GM21367 (cell line): ENCODE data around the gene PYCR2.

Source experiments
- ATAC-seq: cut with Tn5 transposase; IDR thresholded peaks from one replicate; pipeline ENCODE4 v1.9.1; 2021; ENCODE audit not compliant: unreplicated experiment

The PYCR2 gene

DNA sequence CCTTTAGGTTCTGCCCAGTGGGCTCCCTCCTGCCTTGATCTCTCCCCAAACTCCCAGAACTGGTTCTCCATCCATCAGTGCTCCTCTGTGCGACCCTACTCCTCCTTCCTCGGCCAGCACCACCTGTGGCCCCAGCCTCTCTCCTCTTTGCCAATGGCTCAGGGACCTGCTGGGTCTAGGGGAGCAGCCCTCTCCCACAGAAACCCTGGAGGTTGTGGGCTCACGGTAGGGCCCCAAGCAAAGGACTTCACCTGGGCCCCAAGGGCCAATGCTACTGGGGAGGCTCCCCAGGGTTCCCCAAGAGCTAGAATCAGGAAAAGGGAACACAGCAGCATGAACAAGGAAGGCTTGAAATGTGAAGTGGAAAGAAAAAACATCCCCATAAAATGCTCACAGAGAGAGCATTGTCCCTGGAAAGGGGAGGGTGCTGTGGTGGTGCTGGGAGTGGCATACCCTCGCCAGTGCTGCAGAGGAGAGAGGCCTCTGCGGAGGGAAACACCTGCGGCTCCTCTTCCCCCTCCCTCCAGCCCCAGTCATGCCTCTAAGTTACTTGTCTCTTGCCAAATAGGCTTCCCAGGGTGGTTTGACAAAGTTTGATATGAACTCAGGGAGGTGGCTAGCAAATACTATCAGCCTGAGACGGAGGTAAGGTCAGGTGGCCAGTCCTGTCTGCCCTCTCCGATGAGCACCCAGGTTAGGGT lies 44.4 kb downstream of the PYCR2 start:
- no peak for ATAC-seq

DNA sequence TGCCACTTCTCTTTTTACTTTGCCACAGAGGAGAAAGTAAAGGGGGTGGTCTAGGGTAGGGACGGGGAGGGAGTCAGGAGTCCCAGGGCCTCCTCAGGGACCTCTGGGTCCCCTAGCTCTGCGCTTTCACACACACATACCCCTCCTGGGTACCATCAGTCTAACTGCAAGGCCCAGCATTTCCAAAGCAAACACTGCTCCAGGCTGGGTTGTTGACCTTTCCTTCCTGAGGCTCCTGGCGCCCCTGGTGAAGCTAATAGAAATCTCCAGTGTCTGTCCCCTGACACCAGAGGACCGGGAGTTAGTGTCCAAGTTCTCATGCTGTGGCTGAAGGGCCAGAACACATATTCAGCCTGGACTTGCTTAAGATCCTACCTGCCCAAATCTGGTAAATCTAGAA lies 45.8 kb downstream of the PYCR2 start:
- ATAC-seq = no peak

DNA sequence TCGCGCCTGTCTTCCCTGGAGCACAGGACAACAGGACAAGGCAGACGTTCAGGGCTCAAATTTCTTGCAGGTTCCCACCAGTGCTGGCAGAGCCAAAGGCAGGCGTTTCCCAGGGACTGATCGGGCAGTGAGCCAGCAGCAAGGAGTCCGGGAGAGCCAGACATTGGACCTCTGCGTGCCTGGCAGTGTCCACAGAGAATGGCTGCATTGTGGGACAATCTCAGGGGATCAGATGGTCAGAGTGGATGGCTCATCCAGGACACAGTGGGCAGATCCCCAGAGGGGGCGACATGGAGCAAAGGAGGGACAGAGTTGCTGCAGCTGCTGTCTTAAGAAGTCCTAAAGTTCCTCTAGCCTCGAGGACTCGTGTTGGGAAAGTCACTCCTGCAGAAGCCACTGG lies 46.5 kb downstream of the PYCR2 start:
- no peak for ATAC-seq

DNA sequence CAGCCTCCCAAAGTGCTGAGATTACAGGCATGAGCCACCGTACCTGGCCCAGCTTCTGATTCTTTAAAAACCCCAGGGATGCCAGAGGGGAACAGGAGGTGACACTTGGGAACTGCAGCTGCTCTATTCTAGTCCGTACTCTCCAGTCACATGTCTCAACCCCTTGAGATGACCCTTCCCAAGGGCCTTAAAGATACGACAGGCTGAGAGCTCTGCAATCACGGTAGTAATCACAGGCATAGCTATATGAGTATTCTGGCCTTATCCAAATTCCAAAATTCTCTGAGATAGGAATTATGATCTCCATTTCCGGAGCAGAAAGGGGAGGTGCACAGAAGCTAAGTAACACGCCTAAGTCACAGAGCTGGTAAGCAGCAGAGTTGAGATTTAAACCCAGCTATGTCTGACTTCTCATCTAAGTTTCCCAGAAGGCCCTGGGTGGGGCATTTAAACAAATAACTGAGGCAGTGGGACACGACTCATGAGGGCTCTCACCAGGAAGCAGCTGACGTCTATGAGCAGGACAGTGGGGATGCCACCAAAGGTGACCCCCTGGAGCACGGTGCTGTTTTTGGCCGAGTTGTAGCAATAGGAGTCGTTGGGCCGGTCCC lies 47.0 kb downstream of the PYCR2 start:
- no peak for ATAC-seq

DNA sequence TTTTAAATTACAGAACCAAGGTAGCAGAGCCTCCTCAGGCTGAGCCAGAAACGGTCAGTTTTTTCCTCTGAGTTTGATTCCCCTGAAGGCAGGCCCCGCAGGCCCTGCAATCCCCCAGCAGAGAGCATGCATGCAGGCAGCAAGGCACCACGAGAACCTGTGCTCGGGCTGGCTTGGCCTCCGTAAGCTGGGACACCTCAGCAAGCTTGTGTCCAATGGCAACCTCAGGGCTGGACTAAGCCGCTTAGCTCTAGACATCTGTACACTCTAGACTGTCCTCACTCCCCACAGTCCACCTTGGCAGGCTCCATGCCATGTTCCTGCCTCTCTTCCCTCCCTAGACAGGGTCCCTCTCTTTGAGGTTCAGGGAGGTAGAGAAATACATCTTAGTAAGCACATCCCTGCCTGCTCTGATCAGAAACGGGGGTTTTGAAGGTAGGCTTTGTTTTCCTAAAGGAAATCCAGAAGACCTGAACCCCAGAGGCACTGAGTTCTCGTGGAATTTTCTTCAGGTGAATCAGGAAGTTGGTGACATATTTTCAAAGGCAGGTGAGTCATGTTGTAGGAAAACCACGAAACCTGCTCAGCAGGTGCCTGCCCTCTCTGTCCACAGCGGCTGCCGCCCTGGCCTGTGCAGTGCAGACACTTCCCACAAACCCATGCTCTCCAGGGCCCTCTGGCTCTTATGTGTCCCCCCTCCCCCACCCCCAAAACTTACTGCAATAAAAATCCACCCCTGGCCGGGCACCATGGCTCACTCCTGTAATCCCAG lies 48.8 kb downstream of the PYCR2 start:
- no peak for ATAC-seq

DNA sequence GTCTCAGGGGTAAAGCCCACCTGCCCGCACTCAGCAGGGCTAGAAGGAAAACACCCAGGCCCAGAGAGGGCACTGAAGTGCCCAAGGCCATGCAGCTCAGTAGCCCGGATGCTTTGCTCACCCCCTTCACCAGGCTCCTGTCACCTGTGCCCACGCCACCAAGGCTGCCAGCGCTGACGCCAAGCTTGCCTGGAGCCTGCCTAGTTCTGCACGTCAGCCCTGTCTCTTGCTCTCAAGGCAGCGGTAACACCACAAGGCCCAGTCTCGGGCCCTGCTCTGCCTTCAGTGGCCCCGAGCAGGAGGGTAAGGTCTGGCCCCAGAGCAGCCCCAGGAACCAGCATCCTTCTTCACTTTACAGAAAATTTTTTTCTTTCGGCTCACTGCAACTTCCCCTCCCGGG lies 49.6 kb downstream of the PYCR2 start:
- ATAC-seq = no peak

DNA sequence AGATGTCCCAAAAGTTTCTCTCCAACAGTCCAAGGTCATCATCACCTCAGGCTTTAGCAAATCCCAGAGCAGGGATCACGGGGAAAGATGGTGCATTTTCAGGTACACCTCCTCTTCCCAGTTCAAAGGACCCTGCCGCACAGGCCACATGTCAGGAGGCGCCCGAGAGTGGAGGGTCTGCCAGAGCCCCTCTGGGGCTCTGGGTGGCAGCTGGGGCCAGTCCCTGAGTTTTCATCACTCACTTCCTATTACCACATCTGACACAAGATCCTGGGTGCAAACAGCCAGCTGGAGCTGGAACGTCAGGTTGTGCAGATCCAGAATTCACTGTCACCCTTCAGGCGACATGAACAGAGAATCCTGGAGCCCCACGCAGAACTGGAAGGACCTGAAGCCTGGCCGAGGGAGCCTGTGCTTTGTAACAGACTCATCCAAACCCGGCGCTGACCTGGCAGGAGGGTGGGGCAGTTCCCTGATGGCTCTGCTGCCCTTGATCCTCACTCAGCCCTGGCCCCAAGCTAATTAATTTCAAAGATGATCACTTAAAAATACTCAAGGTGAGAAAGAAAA lies 50.7 kb downstream of the PYCR2 start:
- ATAC-seq = no peak

DNA sequence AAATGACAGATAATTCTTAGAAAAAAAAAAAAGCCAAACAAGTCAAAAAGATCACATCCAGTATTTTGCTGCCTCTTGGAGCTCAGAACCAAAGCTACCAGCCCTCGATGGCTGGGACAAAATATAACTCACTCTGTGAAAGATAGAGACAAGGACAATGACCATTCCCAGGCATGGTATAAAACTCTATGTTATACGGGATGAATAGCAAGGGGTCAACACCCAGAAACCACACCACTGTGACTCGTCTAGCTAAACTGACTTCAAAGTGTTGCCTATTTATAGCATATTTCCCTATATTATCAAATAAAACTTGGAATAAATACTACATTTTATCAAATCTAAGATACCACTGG lies 52.0 kb downstream of the PYCR2 start:
- no peak for ATAC-seq

DNA sequence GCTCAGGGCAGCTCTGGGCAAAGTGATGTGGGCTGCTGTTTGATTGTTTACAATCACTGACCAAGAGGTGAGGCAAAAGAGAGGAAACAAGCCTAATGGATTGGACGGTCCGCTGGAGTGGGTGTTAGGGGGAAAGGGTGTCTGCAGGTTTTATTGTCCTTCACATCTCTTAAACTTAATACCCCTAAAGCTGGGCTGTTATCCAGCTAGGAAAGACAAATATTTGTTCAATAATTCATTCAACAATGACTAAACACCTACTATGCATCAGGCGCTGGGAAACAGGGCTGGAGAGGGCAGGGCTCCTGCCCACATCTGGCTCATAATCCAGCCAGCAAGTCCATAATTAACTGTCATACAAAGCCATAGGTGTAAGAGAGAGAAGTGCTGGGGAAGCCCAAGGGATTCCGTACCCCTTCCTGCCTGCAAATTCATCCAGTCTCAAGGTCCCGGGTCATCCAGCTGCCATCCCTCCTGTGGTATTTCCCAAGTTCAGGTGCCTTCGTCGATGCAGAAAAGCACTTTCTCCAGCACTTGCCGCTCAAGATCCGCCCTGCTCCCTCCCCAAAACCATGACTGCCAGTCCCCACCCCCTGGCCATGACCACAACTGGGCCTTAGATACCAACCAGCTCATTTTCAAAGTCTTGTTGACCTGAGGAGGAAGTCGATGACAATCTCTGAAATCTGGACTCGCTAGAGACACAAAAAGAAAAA lies 52.5 kb downstream of the PYCR2 start:
- no peak for ATAC-seq

DNA sequence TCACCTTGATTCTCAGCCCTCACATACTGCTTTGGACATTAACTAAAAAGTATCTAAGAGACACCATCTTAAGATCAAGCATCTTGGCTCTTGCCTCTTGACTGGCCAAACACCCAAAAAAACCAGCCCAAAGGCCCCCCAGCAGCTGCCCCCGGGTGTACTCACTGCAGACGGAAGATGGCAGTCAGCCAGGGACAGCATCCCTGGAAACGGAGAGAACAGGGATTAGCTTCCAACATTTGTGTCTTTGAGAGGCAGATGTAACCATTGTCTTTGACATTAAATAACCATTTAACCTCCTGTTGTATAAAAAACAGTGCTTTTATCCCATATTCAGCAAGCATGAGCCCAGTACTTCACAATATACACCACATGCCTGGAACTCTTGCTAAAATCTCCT lies 53.1 kb downstream of the PYCR2 start:
- ATAC-seq = no peak
